Retinal pigment epithelial cell (primary cell): ENCODE data around the gene NOX4.

Source experiments
- DNase-seq: peaks from one replicate; pipeline ENCODE4 v3.0.0-alpha.2; 2010; ENCODE audit warnings: low read depth
- H3K4me3 ChIP-seq: 2 replicates; pipeline ENCODE4 v1.5.1; 2011; ENCODE audit warnings: mild to moderate bottlenecking, low read length, control low read depth, moderate library complexity
- CTCF ChIP-seq: conservative IDR thresholded peaks from 2 replicates; pipeline ENCODE4 v1.5.1; 2011; ENCODE audit warnings: low read depth, low read length, control low read depth, inconsistent platforms

NOX4 gene

GRCh38 chr11:89279176-89279575 is 212.0 kb downstream of the NOX4 start:
- DNase-seq = no peak
- TF ChIP-seq CTCF = no peak
- no peak overlapping the region for H3K4me3 ChIP-seq

- H3K4me3 ChIP-seq = no peak overlapping the region
- TF ChIP-seq CTCF = no peak
- DNase-seq = no peak
Measured at GRCh38 chr11:89275966-89276365, 215.2 kb downstream of the NOX4 start.
